Adrenal gland (tissue), 5 donors: ENCODE results near the gene MORF4L1.

ENCODE experiments used
- POLR2A ChIP-seq, 2 donors: fragments of 450-650 bp; IDR thresholded peaks; one replicate each; pipeline ENCODE4 v1.6.1; 2017; ENCODE audit warnings: antibody characterized with exemption in 2 of 2, mild to moderate bottlenecking in 2 of 2, moderate library complexity in 1 of 2
- TF ChIP-seq, protein P1 (sequence below), 6 experiments: fragments of 450-650 bp in 4 of 6; fragments of 200-600 bp in 2 of 6; sonication (generic) in 1 of 6; IDR thresholded peaks; 1 replicate in 5 of 6; 2 replicates in 1 of 6; pipeline versions ENCODE4 v1.5.1 to v1.8.0; 2016 to 2021; ENCODE audit warnings: antibody characterized with exemption in 6 of 6, mild to moderate bottlenecking in 2 of 6, moderate library complexity in 1 of 6
- donor health status: DM: no; HTN: no; CAD: no.

DNA sequence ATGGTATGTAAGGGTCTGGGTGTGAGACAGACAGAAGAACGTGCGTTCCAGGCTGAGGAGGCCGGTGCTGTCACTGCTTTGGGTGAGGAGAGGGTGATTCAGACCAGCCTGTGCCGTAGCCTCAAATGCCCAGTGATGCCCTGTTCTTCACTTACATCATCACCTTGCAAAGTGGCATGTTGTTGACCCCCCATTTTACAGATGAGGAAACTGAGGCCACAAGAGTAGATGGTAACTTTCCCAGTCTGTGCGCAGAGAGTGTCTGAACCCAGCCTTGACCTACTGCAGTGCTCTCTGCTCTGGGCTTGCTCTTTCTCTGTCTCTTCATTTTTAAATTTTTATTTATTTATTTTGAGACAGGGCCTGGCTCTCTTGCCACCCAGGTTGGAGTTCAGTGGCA lies 73.8 kb downstream of the MORF4L1 start:
- TF ChIP-seq, protein P1, sequence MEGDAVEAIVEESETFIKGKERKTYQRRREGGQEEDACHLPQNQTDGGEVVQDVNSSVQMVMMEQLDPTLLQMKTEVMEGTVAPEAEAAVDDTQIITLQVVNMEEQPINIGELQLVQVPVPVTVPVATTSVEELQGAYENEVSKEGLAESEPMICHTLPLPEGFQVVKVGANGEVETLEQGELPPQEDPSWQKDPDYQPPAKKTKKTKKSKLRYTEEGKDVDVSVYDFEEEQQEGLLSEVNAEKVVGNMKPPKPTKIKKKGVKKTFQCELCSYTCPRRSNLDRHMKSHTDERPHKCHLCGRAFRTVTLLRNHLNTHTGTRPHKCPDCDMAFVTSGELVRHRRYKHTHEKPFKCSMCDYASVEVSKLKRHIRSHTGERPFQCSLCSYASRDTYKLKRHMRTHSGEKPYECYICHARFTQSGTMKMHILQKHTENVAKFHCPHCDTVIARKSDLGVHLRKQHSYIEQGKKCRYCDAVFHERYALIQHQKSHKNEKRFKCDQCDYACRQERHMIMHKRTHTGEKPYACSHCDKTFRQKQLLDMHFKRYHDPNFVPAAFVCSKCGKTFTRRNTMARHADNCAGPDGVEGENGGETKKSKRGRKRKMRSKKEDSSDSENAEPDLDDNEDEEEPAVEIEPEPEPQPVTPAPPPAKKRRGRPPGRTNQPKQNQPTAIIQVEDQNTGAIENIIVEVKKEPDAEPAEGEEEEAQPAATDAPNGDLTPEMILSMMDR (IDR thresholded peaks at IDR 0.05) = no peak
- no peak for TF ChIP-seq POLR2A (IDR thresholded peaks at IDR 0.05)
